ENCODE results near the gene LRRC73.
"Not testable (repeated sequence)": the region's sequence is repeated elsewhere in the genome, so short reads cannot be mapped to it uniquely, and the experiment has no call there.

LRRC73 gene

GRCh38 chr6:43509984-43510826, at the start of gene LRRC73:
TSS of gene LRRC73 (minus strand) at chr6:43510346. CDS start at chr6:43509785, 561 bp downstream.
- H3K4me3 ChIP-seq (ENCODE audit: low read depth, low read length), result peak within 1 kb of the TSS; percentile 79
- peak within 1 kb of the TSS; percentile 17; the same call in 1 of the 2 replicates for H3K27ac ChIP-seq (ENCODE audit: low read depth, low read length)
- peak within 1 kb of the TSS; percentile 71 for H2AFZ ChIP-seq (ENCODE audit: low read length, unreplicated experiment)
- no peaks in the 10 kb centered on the region for H3K27me3 ChIP-seq (ENCODE audit: insufficient read depth, low read length)
- H3K79me2 ChIP-seq (ENCODE audit: control insufficient read depth, insufficient read depth, low read length, unreplicated experiment), result peaks cover 10% of the 10 kb centered on the region
- H3K36me3 ChIP-seq (ENCODE audit: insufficient read depth, low read length), result peaks cover 7% of the 10 kb centered on the region
- H3K4me1 ChIP-seq (ENCODE audit: control insufficient read depth, insufficient read depth, low read length, unreplicated experiment), result peaks cover 14% of the 10 kb centered on the region

- H3K4me1 ChIP-seq (ENCODE audit: control insufficient read depth, insufficient read depth, low read length, unreplicated experiment), result no peaks in the 10 kb centered on the region
- H3K79me2 ChIP-seq (ENCODE audit: control insufficient read depth, insufficient read depth, low read length, unreplicated experiment), result no peaks in the 10 kb centered on the region
- H3K27ac ChIP-seq (ENCODE audit: low read depth, low read length), result no peak overlapping the region
- no peak overlapping the region for H2AFZ ChIP-seq (ENCODE audit: low read length, unreplicated experiment)
- no peak overlapping the region for H3K4me3 ChIP-seq (ENCODE audit: low read depth, low read length)
- peaks cover 55% of the 10 kb centered on the region for H3K36me3 ChIP-seq (ENCODE audit: insufficient read depth, low read length)
- no peaks in the 10 kb centered on the region for H3K27me3 ChIP-seq (ENCODE audit: insufficient read depth, low read length)
Measured at GRCh38 chr6:43559328-43559727, 49.2 kb upstream of the LRRC73 start.

- H3K79me2 ChIP-seq (ENCODE audit: control insufficient read depth, insufficient read depth, low read length, unreplicated experiment); H3K4me1 ChIP-seq (ENCODE audit: control insufficient read depth, insufficient read depth, low read length, unreplicated experiment); H3K4me3 ChIP-seq (ENCODE audit: low read depth, low read length); H2AFZ ChIP-seq (ENCODE audit: low read length, unreplicated experiment); H3K27me3 ChIP-seq (ENCODE audit: insufficient read depth, low read length); H3K27ac ChIP-seq (ENCODE audit: low read depth, low read length): not testable (repeated sequence)
- H3K36me3 ChIP-seq (ENCODE audit: insufficient read depth, low read length), result peaks cover 51% of the 10 kb centered on the region
Measured at GRCh38 chr6:43557620-43558019, 47.5 kb upstream of the LRRC73 start.

GRCh38 chr6:43547222-43547621, 37.1 kb upstream of the LRRC73 start:
- peaks cover 39% of the 10 kb centered on the region for H3K36me3 ChIP-seq (ENCODE audit: insufficient read depth, low read length)
- H3K27me3 ChIP-seq (ENCODE audit: insufficient read depth, low read length), result no peaks in the 10 kb centered on the region
- H3K4me1 ChIP-seq (ENCODE audit: control insufficient read depth, insufficient read depth, low read length, unreplicated experiment), result no peaks in the 10 kb centered on the region
- H2AFZ ChIP-seq (ENCODE audit: low read length, unreplicated experiment), result no peak overlapping the region
- no peak overlapping the region for H3K4me3 ChIP-seq (ENCODE audit: low read depth, low read length)
- no peak overlapping the region for H3K27ac ChIP-seq (ENCODE audit: low read depth, low read length)
- no peaks in the 10 kb centered on the region for H3K79me2 ChIP-seq (ENCODE audit: control insufficient read depth, insufficient read depth, low read length, unreplicated experiment)

GRCh38 chr6:43544461-43544860, 34.3 kb upstream of the LRRC73 start:
- H3K4me1 ChIP-seq (ENCODE audit: control insufficient read depth, insufficient read depth, low read length, unreplicated experiment), result no peaks in the 10 kb centered on the region
- peaks cover 34% of the 10 kb centered on the region for H3K36me3 ChIP-seq (ENCODE audit: insufficient read depth, low read length)
- H3K4me3 ChIP-seq (ENCODE audit: low read depth, low read length), result no peak overlapping the region
- no peaks in the 10 kb centered on the region for H3K27me3 ChIP-seq (ENCODE audit: insufficient read depth, low read length)
- H3K27ac ChIP-seq (ENCODE audit: low read depth, low read length), result no peak overlapping the region
- no peaks in the 10 kb centered on the region for H3K79me2 ChIP-seq (ENCODE audit: control insufficient read depth, insufficient read depth, low read length, unreplicated experiment)
- no peak overlapping the region for H2AFZ ChIP-seq (ENCODE audit: low read length, unreplicated experiment)

- Histone ChIP-seq H3K4me3 (ENCODE audit: low read depth, low read length) (no peak overlapping the region), H3K27ac (ENCODE audit: low read depth, low read length) (no peak overlapping the region), H3K27me3 (ENCODE audit: insufficient read depth, low read length) (no peaks in the 10 kb centered on the region), H3K36me3 (ENCODE audit: insufficient read depth, low read length) (peaks cover 18% of the 10 kb centered on the region; the same call in 1 of the 2 replicates), H3K79me2 (ENCODE audit: control insufficient read depth, insufficient read depth, low read length, unreplicated experiment) (no peaks in the 10 kb centered on the region), H3K4me1 (ENCODE audit: control insufficient read depth, insufficient read depth, low read length, unreplicated experiment) (no peaks in the 10 kb centered on the region), H2AFZ (ENCODE audit: low read length, unreplicated experiment) (no peak overlapping the region)
Measured at GRCh38 chr6:43541774-43542471, 31.8 kb upstream of the LRRC73 start.

GRCh38 chr6:43540507-43540906, 30.4 kb upstream of the LRRC73 start:
- Histone ChIP-seq H3K4me3 (ENCODE audit: low read depth, low read length) (no peak overlapping the region), H3K27ac (ENCODE audit: low read depth, low read length) (no peak overlapping the region), H3K36me3 (ENCODE audit: insufficient read depth, low read length) (peaks cover 18% of the 10 kb centered on the region; the same call in 1 of the 2 replicates), H3K27me3 (ENCODE audit: insufficient read depth, low read length) (no peaks in the 10 kb centered on the region), H3K4me1 (ENCODE audit: control insufficient read depth, insufficient read depth, low read length, unreplicated experiment) (no peaks in the 10 kb centered on the region), H3K79me2 (ENCODE audit: control insufficient read depth, insufficient read depth, low read length, unreplicated experiment) (no peaks in the 10 kb centered on the region), H2AFZ (ENCODE audit: low read length, unreplicated experiment) (no peak overlapping the region)

GRCh38 chr6:43539409-43539808, 29.3 kb upstream of the LRRC73 start:
- H3K4me3 ChIP-seq (ENCODE audit: low read depth, low read length); H3K27ac ChIP-seq (ENCODE audit: low read depth, low read length); H2AFZ ChIP-seq (ENCODE audit: low read length, unreplicated experiment); H3K4me1 ChIP-seq (ENCODE audit: control insufficient read depth, insufficient read depth, low read length, unreplicated experiment); H3K27me3 ChIP-seq (ENCODE audit: insufficient read depth, low read length); H3K79me2 ChIP-seq (ENCODE audit: control insufficient read depth, insufficient read depth, low read length, unreplicated experiment): not testable (repeated sequence)
- H3K36me3 ChIP-seq (ENCODE audit: insufficient read depth, low read length), result peaks cover 18% of the 10 kb centered on the region; the same call in 1 of the 2 replicates

- not testable (repeated sequence) for H3K79me2 ChIP-seq (ENCODE audit: control insufficient read depth, insufficient read depth, low read length, unreplicated experiment); H3K27me3 ChIP-seq (ENCODE audit: insufficient read depth, low read length); H3K4me1 ChIP-seq (ENCODE audit: control insufficient read depth, insufficient read depth, low read length, unreplicated experiment); H2AFZ ChIP-seq (ENCODE audit: low read length, unreplicated experiment); H3K27ac ChIP-seq (ENCODE audit: low read depth, low read length); H3K4me3 ChIP-seq (ENCODE audit: low read depth, low read length)
- H3K36me3 ChIP-seq (ENCODE audit: insufficient read depth, low read length), result peaks cover 18% of the 10 kb centered on the region; the same call in 1 of the 2 replicates
Measured at GRCh38 chr6:43538986-43539385, 28.8 kb upstream of the LRRC73 start.

- H3K79me2 ChIP-seq (ENCODE audit: control insufficient read depth, insufficient read depth, low read length, unreplicated experiment), result no peaks in the 10 kb centered on the region
- H3K4me1 ChIP-seq (ENCODE audit: control insufficient read depth, insufficient read depth, low read length, unreplicated experiment), result no peaks in the 10 kb centered on the region
- no peak overlapping the region for H3K27ac ChIP-seq (ENCODE audit: low read depth, low read length)
- no peaks in the 10 kb centered on the region for H3K27me3 ChIP-seq (ENCODE audit: insufficient read depth, low read length)
- no peak overlapping the region for H3K4me3 ChIP-seq (ENCODE audit: low read depth, low read length)
- H2AFZ ChIP-seq (ENCODE audit: low read length, unreplicated experiment), result no peak overlapping the region
- peaks cover 27% of the 10 kb centered on the region for H3K36me3 ChIP-seq (ENCODE audit: insufficient read depth, low read length)
Measured at GRCh38 chr6:43532201-43532600, 22.1 kb upstream of the LRRC73 start.
